NCI-H774 (cell line): ENCODE measurements around the gene HNRNPUL1.
"Not testable (repeated sequence)": the region's sequence is repeated elsewhere in the genome, so short reads cannot be mapped to it uniquely, and the experiment has no call there.

Experiments
- DNase-seq: peaks from one replicate; lab custom pipeline; 2025; lab: John Stamatoyannopoulos, UW

Gene HNRNPUL1

DNA sequence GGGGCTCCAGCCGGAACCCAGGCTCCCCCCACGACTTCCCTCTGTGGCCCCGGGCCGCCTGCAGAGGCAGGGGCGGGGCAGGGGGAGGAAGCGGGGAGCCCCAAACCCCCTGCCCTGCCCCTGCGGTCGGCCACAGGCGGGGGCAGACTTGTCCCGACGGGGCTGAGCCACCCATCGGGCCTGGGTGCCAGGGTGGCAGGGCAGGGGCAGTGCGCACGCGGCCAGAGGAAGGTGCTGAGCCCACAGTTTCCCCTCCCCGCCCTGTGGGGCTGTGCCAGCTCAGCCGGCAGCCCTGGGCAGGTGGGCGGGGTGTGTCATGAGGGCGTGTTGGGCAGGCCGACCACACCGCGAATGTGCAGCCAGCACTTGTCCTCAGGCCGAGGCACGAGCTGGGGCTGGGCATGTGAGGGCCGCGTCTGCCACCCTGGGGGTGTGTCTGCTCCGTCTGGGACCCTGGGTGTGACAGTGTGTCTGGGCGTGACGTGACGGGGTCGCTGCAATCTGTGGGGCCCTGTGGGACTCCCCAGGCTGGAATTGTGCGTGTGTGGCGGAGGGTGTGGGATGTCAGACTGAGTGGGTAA, 63.5 kb downstream of the HNRNPUL1 start:
- peak; percentile 57 for DNase-seq

DNA sequence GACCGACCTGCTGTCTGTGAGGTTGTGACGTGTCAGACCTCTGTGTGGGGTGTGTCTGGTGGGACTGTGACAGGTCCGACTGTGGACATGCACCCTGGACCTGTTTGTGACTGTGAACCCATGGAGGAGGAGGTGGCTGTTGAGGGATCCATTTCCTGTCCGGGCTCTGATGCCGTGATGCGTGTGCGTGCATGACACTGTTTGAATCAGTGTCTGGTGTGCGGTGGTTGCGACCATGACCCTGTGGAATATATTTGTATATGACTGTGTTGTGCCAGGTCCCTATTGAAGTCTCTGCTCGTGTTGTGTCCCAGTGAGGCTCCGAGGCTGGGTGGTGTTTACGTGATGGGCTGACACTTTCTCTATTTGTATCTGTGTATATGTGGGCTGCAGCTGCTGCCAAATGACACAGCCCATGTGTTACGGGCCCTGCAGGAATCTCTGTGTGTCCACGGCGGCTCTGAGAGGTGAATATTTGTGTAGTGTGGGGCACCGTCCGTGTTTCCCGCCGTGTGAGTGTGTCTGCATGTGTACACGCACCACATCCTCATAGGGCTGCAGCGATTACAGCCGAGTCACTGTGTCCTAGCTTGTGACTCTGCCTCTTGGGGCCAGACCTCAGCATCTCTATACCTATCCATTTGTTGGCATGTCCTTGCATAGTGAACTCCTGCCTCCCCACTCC, 64.1 kb downstream of the HNRNPUL1 start:
- DNase-seq: no peak

DNA sequence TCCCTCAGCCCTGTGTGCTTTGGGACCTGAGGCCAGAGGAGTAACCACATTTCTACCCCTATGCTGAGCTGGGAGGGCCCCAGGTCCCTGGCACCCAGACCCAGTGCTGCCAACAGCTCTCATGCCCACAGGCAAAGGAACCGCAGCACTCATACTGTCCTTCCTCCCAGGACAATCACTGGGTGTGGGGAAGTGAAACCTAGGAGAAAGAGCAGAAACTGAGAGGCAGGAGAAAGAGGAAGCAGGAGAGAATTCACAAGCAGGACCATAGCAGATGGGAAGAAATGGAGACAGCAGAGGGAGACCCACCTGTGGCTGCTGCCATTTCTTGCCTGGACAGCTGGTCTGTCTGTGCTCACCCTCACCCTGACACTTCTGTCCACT, 64.7 kb downstream of the HNRNPUL1 start:
- no peak for DNase-seq

DNA sequence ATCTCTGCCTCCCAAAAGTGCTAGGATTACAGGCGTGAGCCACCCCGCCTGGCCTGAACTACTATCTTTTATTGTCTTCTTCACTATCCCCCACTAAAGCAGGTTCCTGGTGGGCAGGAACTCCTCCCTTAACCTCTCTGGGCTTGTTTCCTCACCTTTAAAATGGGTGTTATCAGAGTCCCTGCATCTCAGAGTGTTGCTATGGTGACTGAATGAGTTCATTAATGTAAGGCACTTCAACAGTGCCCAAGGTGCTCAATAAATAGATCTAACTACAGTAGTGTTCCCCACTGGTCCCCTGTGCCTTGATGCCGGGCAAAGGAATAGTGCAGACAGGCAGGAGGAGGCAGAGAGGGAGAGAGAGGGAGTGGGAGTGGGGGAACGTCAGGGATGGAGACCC, 66.3 kb downstream of the HNRNPUL1 start:
- DNase-seq: no peak

DNA sequence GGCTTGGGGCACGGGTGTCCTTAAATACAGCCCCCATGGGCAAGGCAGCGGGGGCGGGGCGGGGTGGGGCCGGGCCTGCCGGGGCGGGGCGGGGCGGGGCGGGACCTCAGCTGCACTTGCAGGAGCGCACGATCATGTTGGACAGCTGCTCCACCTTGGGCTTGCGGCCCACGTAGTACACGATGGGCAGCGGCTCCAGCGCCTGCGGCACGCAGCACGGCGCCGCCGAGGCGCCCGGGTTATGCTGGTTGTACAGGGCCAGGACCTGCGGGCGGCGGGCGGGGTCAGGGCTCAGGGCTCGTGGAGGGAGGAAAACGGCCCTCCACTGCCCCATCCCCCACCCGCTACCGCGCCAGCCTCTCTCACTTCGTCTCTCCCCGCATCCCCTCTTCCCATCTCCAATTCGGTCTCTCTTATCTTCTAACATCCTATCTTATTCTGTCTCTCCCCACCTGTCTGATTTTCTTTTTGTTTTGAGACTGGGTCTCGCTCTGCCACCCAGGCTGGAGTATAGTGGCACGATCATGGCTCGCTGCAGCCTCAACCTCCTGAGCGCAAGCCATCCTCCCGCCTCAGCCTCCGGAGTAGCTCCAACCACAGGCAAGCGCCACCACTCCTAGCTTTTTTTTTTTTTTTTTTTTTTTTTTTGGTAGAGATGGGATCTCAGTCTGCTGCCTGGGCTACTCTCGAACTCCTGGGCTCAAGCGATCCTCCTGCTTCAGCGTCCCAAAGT, 66.9 kb downstream of the HNRNPUL1 start:
- peak; percentile 38 for DNase-seq

DNA sequence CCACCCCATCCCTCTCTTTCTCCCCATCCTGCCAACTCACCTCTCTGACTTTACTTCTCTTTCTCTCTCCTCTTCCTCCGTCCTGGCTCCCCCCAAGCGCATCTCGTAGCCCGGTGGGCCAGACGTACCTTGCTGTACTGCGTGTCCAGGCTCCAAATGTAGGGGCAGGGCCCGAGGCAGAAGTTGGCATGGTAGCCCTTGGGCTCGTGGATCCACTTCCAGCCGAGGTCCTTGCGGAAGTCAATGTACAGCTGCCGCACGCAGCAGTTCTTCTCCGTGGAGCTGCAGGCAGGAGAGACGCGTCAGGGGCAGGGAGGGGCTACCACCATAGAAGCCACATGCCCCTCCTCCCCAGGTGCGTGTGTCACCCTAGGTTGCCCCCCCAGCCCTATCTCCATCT, 67.8 kb downstream of the HNRNPUL1 start:
- no peak for DNase-seq

DNA sequence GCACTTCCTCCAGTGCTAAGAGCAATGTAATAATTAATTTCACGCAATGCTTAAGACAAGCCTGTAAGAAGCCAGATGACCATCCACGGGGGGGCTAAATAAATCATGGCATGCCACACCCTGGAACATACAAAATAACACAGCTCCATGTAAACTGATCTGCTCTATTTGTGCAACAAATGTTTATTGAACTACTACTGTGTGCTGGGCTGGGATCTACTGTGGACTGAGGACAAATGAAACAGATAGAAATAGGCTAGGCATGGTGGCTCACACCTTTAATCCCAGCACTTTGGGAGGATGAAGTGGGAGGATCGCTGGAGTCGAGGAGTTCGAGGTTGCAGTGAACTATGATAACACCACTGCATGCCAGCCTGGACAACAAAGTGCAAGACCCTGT, 68.3 kb downstream of the HNRNPUL1 start:
- no peak for DNase-seq

DNA sequence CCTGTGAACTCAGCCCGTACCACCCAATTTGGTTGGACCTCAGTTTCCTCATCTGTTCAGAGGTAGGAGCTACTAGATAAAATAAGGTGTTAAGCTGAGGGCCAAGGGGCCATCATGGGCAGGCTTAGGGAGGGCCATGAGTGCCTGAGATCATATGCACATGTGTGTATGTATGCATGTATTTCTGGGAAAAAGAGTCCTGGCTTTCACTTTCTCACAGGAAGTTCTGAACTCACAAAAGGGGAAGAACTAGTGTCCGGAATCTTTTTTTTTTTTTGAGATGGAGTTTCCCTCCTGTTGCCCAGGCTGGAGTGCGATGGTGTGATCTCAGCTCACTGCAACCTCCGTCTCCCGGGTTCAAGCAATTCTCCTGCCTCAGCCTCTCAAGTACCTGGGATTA, 70.6 kb downstream of the HNRNPUL1 start:
- no peak for DNase-seq

DNA sequence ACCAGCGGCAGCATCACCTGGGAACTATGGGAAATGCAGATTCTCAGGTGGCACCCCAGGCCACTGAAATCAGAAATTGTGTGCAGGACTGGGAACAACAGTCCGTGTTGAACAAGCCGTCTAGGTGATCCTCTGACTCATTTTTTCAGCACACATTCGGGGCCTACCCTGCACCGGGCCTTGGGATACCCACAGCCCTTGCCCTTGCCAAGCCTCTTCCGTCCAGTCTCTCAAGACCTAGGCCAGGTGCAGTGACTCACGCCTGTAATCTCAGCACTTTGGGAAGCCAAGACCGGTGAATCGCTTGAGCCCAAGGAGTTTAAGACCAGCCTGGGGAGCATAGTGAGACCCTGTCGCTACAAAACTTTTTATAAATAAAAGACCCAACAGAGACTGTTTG, 71.3 kb downstream of the HNRNPUL1 start:
- DNase-seq: no peak

DNA sequence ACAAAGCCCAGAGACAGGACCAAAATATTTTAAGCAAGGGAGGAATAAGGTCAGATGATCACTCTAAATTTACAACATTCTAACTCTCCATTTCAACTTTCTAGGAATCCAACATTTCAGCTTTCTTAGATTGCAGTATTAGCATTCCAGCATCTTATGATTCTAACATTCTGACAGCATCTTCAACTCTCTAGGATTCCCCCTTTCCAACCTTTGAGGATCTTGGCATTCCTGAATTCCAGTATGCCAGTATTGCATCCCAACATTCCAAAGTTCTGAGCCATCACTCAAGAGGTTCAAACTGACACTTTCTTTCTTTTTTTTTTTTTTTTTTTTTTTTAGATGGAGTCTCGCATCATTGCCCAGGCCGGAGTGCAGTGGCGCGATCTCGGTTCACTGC, 75.8 kb downstream of the HNRNPUL1 start:
- DNase-seq: no peak

DNA sequence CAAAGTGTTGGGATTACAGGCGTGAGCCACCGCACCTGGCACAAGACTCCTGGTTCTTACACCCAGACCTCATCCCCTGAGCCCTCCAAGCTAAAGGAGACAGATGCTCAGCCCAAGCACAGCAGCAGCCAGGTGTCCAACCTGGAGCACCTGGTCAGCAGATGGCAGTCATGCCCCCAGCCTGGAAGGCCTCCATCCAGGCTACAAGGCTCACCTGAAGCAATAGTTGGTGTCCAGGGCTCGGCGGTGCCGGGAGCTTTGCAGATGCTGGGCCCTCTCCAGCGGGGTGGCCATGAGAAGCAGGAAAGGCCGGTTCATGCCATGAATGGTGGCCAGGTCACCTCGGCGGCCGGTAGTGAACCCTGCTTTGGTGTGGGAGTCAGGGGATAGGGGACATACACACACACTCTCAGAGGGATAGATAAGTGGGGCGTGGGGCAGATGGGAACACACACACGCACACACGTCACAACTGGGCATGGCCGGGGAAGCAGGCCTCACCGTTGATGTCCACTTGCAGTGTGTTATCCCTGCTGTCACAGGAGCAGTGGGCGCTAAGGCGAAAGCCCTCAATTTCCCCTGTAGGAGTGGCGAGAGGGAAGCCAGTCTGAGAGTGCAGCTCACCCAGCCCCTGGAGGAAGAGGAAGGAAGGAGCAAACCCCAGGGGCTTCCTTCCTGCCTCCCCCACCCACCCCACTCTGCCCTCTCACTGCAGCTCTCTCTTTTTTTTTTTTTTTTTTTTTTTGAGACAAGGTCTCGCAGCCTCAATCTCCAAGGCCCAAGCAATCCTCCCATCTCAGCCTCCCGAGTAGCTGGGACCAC, 77.7 kb downstream of the HNRNPUL1 start:
- no peak for DNase-seq

DNA sequence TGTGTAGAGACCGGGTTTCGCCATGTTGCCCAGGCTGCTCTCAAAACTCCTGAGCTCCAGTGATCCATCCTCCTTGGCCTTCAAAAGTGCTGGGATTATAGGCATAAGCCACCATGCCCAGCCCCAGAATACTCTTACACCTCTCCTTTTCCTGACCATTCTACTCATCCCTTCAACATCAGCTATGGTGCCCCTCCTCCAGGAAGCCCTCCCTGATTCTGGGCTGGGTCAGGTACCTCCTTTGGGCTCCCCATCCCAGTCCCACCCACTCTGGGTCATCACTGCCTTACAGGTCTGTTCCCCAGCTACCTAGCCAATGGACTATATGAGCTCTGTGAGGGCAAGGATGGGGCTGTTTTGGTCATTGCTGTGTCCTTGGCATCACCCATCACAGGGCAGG, 80.0 kb downstream of the HNRNPUL1 start:
- no peak for DNase-seq

DNA sequence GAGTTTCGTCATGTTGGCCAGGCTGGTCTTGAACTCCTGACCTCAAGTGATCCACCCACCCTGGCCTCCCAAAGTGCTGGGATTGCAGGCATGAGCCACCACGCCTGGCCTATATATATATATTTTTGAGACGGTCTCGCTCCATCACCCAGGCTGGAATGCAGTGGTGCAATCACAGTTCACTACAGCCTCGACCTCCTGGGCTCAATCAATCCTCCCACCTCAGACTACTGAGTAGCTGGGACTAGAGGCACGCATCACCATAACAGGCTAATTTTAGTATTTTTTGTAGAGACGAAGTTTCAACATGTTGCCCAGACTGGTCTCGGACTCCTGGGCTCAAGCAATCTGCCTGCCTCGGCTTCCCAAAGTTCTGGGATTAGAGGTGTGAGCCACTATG, 82.7 kb downstream of the HNRNPUL1 start:
- not testable (repeated sequence) for DNase-seq

DNA sequence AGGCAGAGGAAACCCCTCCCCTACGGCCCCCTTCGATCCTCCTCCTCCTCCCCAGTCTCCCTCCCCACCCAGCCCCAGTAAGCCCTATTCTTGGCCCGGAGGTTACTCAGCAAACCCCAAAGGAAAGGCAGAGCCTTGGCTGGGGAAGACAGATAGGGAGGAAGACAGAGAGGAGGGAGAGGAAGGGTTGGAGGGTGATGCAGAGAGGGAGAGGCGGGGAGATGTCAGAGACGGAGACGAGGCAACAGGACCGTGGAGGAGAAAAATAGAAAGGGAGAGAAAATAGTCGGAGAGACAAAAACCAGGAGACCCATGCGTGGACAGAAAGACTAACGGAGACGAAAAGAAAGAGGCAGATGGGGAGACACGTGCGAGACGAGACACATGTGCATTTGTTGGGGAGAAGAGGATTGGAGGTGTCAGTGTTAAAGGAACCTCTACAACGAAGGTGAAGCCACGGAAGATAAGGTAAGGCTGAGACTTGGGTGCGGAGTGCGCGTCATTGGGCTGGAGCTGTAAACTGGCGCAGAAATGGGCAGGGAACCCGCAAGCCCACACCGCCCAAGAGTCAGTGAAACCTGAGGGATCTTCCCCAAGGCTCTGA, 86.7 kb downstream of the HNRNPUL1 start:
- no peak for DNase-seq

DNA sequence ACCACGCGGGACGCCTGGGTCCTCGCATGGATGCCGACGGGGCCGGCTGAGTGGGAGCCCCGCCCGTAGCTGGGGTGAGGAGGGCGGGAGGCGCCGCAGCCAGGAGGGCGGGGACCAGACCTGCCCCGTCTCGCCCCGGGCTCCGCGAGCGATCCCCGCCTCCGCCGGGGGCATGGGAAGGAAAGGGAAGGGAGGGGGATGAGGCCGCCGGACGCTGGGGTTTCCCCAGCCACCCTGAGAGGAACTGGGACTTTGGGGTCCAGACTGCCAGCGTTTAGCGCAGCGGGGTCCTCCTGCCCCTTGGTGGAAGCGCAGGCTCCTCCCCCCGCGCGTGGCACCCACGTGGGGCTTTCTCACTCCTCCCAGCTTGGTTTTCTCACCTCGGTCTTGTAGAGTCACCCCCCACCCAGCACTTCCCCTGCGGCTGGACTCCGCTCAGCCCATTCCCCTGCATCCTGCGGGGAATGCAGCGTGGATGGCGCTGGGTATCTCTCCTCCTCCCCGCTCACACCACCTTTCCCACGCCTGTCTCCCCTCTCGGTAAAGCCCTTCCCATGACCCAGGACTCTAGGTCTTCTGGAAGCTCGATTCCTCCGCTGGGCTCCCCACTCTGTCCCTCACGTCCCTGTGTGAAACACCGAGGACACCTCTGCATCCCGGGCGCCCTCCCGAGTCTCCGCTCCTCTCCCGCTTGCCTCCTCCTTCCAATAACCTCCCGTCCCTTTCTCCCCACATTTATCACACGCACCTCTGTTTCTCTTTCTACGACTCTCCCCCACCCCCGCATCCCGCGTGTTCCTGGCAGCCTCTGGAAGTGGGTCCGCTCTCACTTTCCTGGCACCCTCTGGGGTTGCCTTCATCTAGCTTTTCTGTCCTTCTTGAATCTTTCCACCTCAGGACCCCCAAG, 87.4 kb downstream of the HNRNPUL1 start:
- no peak for DNase-seq

DNA sequence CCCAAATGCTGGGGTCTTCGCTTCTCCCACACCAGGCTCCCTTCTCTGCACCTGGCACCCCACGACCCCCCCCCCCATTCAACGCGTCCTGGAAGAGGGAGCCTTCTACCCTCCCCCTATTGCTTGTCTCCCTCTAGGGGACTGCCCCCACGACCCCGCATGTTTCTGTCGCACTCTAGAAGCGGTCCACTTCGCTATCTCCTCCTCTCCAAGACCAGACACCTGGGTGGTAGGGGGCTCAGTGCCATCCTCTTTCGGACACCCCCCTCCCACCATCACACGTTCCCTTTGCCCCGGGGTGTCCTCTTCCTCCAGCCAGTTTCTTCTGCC, 88.1 kb downstream of the HNRNPUL1 start:
- no peak for DNase-seq

DNA sequence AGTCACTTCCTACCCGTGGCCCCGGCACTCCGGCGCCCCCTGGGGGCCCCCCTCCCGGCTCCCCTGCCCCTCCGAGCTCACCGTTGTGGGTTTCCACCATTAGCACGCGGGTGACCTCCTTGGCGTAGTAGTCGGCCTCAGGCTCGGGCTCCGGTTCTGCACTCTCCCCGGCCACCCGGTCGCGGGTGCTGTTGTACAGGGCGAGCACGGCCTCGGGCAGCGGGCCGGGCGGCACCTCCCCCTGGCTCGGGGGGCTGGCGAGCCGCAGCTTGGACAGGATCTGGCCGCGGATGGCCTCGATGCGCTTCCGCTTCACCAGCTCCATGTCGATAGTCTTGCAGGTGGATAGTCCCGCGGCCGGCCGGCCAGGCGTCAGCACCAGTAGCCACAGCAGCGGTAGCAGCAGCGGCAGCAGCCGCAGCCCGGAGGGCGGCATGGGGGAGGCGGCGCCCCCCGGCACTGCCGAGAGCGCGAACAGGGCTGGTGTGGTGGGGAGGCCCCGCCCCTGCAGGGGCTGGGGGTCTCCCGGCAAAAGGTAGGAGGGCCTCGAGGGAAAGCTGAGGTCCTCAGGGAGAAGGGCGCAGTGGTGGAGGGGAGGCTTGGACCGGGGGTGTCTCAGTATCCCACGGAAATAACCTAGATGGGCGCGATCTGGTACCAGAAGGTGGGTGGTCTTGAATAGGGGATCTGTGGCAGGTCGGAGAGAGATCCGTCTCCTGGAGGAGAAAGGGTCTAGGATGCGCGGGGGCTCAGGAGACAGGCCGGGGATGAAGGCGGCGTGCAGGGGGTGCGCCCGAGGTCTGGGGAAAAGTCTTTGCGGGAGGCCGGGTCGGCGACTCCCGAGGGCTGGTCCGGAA, 88.7 kb downstream of the HNRNPUL1 start:
- DNase-seq: no peak

DNA sequence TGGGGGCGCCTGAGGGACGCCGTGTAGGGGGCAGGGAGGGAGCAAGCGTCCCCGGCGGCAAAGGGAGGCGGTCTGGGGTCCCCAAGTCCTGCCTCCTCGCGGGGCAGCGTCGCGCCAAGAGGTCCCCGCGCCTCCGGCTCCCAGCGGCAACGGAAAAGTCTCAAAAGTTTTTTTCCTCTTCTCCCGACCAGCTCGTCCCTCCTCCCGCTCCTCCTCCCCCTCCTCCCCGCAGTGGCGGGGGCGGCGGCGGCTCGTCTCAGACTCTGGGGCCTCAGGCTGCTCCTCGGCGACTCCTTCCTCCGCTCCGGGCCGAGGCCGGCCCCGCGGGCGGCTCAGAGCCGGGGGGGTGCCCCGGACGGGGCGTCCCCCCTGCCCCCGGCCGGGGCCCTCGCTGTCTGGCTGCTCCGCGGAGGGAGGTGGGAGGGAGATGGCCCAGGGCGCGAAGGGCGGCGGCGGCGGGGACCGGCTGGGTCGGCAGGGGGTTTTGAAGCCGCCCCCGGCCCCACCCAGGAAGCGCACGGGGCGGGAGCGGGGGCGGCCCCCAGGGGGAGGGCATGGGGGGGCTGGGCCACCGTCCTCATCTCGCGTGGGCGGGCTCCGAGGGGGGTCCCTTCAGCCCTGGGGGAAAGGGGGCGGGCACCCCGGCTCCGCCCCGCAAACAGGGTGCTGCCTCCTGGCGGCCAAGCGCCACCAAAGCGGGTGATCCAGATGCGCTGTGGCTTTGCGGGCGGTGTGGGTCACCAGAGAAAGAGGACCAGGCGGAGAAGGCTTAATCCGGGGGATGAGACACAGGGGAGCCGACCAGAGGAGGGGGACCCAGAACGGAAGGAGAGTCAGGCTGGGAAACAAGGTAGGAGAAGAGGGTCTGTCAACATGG, 89.5 kb downstream of the HNRNPUL1 start, which contains the start of gene TGFB1:
TGFB1 (minus strand) TSS at position 457 of the 877 bp plus-strand sequence. CDS start 878 bp downstream, outside the sequence.
- peak; percentile 9 for DNase-seq

DNA sequence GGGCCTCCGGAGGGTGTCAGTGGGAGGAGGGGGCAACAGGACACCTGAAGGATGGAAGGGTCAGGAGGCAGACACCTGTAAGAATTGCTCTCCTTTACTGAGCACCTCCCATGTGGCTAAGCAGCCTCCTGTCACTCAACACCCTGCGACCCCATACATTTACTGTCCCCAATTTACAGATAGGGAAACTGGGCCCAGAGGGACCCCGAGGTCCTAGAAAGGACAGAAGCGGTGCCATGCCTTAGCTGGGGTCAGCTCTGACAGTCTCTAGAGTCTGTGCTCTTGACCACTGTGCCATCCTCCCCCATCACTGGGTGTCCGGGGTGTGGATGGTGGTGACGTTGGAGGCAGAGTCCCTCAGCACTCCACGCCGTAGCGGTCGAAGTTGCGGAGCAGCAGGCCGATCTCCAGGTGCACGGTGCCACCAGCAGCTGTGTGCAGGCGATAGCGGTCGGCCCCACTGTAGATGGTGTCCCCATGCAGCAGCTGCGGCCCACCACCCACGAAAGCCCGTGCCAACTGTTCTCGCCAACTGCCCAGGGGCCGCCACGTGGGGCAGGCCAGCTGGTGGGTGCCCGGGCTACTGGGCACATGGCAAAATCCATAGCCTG, 90.3 kb downstream of the HNRNPUL1 start:
- DNase-seq: no peak
